Limb (tissue), 2 donors: ENCODE measurements around the gene NUP210L.
A peak's percentile ranks its signal among the peaks of the same experiment; 100 is the strongest.
"Not testable (repeated sequence)": the region's sequence is repeated elsewhere in the genome, so short reads cannot be mapped to it uniquely, and the experiment has no call there.

Source experiments
- DNase-seq, 2 donors: peaks; one replicate each; pipeline ENCODE4 v3.0.0-alpha.2; 2016; ENCODE audit errors: extremely low spot score in 2 of 2

The NUP210L gene

GRCh38 chr1:154170547-154171222 lies 15.8 kb upstream of the NUP210L start:
- DNase-seq, result no peak

- no peak for DNase-seq
Measured at GRCh38 chr1:154167461-154167860, 12.6 kb upstream of the NUP210L start.

DNA sequence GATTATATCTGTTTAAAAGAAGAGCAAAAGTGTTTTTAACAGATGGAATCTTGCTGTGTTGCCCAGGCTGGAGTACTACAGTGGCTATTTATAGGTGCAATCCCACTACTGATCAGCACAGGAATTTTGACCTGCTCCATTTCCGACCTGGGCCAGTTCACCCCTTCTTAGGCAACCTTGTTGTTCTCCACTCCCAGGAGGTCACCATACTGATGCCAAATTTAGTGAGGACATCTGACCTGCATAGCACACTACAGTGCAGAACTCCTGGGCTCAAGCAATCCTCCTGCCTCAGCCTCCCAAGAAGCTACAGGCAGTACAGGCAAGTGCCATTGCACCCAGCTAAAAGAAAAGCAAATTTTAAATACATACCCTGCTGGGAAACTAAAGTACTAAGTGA lies 11.3 kb upstream of the NUP210L start:
- DNase-seq, result no peak

DNA sequence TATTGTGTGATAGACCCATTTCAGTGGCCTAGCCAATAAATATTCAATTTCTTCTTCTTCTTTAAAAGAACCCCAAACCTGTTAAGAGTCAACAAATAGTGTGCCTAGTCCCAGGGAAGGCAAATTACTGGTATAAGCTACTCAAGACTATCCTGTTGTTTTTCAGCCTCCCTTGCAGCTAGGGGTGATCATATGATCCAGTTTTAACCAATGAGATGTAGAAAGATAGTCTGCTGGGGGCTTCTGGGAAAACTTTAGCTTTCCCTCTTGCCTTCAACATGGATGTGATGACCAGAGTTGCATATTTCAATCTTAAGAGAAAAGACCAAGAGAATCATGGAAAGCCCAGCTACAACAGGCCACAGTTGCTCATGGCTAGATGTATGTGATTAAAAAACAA lies 4.7 kb upstream of the NUP210L start:
- DNase-seq, result no peak

- DNase-seq, result no peak
Measured at GRCh38 chr1:154158307-154159125, 3.6 kb upstream of the NUP210L start.

DNA sequence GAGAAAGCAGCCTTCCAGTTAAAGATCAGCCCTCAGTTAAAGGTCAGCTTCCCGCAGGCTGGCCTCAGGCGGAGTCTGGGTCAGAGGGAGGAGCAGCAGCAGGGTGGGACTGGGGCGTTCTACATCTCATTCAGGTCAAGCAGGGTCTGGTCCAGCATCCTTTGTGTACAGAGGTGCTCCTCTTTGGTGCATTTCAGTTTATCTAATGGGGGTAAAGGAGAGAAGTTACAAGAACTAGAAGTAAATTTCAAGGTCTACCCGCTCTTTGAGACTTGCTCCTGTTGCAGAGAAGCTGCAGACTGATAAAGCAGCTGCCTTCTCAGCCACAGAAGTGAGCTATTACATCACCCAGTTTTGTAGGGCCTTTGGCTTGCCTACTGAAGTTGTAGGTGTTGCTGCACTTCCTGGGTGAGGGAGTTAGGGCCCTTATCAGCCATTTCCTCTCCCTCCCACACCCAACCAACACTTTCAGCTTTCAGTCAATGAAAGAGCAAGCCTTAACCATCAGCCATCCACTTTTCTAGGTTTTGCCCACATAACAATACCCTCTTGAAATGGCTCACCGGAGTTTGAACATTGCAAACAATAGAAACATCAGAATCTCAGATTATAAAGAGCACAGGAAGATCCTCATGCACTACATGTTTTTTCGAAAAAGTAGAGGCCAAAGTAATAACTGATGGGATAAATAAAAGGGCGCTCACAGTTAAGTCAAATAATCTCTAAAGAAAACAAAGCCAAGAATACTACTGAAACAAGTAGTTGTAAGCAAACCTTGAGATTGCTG lies 2.8 kb upstream of the NUP210L start:
- DNase-seq, result no peak

DNA sequence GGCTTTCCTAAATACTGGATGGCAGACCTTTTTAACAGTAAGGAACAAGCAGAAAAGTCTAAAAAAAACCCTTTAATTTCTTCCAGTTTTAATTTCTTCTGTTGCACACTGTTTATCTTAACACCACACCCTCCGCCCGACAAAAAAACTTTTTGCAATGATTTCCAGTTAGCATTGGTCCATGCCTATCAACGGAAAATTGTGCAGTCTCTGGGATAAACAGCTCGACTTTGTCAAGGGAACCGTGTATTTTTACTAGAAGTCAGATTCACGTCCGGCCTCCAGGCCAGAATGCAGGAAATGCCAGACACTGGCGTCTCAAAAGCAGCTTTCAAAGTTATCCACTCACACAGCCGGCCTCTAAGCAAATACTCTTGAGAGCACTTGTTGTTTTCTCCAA lies 378 bp upstream of the NUP210L start:
- DNase-seq, result peak; percentile 13 to 39

DNA sequence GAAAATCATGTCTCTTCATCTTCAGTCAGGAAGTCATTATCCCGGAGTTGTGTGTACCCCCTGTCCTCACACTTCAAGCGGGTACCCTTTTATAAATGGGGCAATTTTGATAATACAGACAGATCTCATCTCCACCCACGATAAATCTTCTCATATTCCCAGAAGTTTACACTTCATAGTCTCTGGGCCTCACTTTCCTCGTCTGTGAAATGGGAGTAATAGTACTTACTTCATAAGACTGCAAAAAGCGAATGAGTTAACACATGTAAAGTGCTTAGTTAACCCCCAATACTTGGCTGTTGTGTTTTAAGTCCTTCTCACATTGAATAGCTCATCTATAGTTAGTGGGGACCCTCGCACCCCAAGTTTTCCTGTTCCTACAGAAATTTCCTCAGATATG lies 820 bp downstream of the NUP210L start:
- DNase-seq, result no peak

DNA sequence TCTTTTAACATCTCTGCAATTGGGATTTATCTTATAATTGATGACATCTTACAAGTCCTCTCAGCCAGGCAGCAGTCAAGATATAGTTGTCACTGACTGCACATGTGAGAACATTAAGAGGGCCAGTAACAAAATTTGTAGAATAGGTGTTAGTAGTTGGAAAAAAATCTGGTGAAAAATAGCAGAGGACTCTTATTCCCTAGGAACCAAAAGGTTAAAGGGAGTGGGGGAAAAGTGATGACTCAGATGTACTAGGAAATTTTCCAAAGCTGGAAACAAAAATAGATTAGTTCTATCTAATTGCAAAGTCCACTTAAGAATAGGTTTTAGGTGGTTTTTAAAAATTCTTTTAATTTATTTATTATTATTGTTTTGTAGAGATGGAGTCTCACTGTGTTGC lies 3.6 kb downstream of the NUP210L start:
- no peak for DNase-seq

DNA sequence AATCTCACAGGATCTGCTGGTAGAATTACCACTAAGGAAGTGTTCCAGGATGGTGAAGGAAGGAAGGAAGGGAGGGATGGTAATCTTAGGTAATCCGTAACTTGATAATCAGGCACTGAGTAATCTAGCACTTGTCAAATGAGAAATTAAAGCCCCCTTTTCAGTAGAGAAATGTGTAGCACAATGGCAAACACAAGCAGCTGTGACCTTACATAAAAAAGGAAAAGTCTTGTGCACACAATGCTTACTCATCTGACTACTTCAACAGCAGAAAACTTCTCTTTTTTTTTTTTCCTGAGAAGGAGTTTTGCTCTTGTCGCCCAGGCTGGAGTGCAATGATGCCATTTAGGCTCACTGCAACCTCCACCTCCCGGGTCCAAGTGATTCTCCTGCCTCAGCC lies 6.1 kb downstream of the NUP210L start:
- no peak for DNase-seq

- not testable (repeated sequence) for DNase-seq
Measured at GRCh38 chr1:154147505-154147904, 7.4 kb downstream of the NUP210L start.

GRCh38 chr1:154145986-154146385 lies 8.9 kb downstream of the NUP210L start:
- DNase-seq, result no peak

- no peak for DNase-seq
Measured at GRCh38 chr1:154142358-154142757, 12.5 kb downstream of the NUP210L start.

DNA sequence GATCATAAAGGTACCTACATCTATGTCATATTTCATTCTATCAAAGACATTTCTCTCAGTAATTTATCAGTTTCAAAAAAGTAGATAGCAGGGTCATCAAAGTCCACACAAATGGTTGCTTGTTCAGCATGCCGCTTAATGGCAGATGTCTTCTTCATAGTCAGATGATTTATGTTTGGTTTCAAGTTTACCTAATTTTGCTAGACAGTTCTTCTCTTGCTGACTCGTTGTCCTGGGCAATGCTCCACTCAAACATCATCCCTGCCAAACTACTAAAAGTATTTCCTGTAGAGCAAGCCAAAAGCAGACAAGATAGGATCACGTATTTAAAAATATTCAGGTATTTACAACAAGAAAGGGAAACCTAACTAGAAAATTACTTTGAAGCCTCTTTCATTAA lies 13.6 kb downstream of the NUP210L start:
- no peak for DNase-seq

- DNase-seq, result no peak
Measured at GRCh38 chr1:154137888-154138287, 17.0 kb downstream of the NUP210L start.

DNA sequence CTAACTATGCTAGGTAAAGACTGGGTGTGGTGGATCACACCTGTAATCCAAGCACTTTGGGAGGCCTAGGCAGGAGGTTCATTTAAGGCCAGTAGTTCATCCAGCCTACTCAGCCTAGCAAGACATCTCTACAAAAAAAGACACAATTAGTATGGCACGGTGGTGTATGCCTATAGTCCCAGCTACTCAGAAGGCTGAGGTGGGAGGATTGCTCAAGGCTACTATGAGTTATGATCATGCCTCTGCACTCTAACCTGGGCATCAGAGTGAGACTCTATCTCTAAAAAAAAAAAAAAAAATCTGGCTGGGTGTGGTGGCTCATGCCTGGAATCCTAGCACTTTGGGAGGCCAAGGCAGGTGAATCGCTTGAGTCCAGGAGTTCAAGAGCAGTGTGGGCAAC lies 21.6 kb downstream of the NUP210L start:
- no peak for DNase-seq

- no peak for DNase-seq
Measured at GRCh38 chr1:154129391-154129970, 25.4 kb downstream of the NUP210L start.

- not testable (repeated sequence) for DNase-seq
Measured at GRCh38 chr1:154123205-154123604, 31.7 kb downstream of the NUP210L start.

- DNase-seq, result no peak
Measured at GRCh38 chr1:154117642-154118041, 37.2 kb downstream of the NUP210L start.

GRCh38 chr1:154115180-154115579 lies 39.7 kb downstream of the NUP210L start:
- no peak for DNase-seq

- no peak for DNase-seq
Measured at GRCh38 chr1:154104433-154105082, 50.3 kb downstream of the NUP210L start.
